HG03175 (cell line): Measurements from ENCODE around the gene REEP3.
"Not testable (repeated sequence)": the region's sequence is repeated elsewhere in the genome, so short reads cannot be mapped to it uniquely, and the experiment has no call there.

ENCODE experiments used
- ATAC-seq: cut with Tn5 transposase; IDR thresholded peaks from one replicate; pipeline ENCODE4 v1.9.1; 2021; ENCODE audit warnings: mild to moderate bottlenecking, moderate library complexity; ENCODE audit not compliant: unreplicated experiment

The REEP3 gene

DNA sequence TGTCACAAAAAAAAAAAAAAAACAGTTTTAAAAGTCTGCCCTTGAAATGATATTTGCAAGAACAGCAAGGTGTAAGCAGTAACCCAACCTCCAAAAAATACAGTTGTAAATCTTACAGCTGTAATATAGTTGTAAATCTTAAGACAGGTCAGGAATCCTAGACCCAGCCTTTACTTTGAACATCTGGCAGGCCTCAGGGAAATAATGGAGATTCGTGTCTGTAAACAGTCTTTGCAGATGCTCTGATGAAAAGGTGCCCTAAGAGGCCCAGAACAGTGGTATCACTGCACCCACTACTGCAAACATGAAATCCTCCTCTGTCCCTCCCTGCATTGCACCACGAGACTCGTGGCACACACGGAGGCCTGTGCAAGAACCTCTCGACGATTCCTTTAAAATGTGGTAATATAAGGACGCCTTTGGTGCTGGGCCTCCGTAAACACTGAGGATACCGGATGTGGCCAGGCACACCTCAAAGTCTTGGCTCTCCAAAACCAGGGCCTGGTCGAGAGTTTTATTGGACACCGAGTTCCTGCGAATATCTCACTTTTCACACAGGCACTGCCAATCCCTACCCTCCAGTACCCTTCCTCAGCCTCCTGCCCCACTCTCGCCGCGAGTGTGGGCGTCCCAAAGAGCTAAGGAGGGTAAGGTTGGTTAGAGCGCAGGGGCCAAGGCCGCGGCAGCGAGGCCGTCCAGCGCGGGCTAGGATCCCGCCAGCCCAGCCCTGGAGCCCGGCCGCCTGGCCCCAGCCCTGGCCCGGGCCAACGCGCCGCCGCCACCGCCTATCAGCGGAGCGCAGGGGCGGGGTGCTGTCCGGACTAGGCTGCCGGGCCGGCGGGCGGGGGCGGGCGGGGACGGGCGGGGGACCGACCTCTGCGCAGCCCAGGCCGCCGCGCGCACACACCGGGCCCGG is at the start of gene REEP3:
Gene REEP3, plus strand, starts transcription at position 902 of the 916 bp plus-strand sequence. CDS start 145 bp downstream, outside the sequence.
- ATAC-seq = peak; percentile 74

DNA sequence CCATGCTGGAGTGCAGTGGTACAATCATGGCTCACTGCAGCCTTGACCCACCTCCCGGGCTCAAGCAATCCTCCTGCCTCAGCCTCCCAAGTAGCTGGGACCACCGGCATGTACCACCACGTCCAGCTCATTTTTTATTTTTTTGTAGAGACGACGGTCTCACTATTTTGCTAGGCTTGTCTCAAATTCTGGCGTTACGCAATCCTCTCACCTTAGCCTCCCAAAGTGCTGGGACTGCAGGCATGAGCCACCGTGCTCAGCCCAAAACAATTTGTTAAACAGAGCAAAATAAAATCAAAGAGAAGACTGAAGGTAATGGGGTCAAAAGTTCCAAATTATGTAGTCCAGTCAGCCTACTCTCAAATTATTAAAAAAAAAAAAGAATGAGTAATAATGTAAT is 46.7 kb upstream of the REEP3 start:
- no peak for ATAC-seq

- no peak for ATAC-seq
Measured at GRCh38 chr10:63477927-63478326, 43.3 kb upstream of the REEP3 start.

DNA sequence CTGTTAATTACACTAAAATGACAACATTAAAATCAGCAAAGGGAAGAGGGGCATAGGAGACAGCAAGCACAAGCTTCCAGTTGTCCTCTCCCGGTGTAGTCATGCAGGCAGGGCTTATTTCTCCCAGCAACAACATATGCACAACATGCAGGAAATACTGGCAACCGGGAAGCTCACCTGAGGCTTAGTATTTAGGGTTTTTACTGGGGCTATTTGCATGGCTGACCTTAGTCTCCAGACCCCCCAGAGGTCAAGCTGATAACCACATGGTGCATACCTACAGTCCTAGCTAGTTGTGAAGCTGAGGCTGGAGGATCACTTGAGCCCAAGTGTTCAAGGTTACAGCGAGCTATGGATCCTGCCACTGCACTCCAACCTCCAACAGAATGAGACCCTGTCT is 42.6 kb upstream of the REEP3 start:
- no peak for ATAC-seq

DNA sequence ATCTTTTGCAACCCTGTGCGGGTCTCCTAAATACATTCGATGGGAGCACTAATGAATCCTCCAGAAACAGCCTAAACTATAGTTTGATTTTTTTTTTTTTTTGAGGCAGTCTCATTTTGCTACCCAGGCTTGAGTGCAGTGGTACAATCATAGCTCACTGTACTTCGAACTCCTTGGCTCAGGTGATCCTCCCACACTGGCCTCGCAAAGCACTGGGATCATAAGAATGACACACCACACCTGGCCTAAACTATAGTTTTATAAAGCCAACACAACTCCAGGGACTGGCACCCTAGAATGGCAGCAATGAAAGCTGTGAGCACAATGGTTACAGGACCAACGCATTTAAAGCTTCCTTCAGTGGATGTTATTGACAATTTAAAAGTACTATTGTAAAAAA is 41.0 kb upstream of the REEP3 start:
- ATAC-seq = no peak

DNA sequence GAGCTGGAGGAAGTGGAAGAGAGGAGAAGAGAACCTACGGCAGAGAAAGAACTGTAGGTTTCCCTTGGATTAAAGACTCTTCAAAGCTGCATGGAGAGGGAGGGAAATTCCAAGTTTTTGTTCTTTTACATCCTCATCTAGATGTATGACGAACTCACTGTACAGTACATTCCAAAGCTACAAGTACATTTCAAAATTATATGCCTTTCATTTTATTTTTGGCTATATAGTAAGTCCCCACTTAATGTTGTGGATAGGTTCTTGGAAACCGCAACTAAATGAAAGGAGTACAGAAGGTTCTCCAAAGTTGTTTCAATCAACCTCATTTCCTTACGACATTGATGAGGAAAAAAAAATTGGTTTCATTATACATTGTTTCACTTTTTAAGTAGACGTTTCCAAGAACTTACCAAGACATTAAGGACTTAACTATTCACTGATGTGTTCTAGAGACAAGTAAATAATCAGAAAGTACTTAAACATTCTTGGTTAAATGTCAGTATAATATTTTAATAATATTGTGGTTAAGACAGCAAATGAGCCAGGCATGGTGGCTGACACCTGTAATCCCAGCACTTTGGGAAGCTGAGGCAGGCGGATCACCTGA is 39.3 kb upstream of the REEP3 start:
- no peak for ATAC-seq

- ATAC-seq = no peak
Measured at GRCh38 chr10:63483983-63484382, 37.2 kb upstream of the REEP3 start.

GRCh38 chr10:63487990-63488389 is 33.2 kb upstream of the REEP3 start:
- no peak for ATAC-seq

- ATAC-seq = no peak
Measured at GRCh38 chr10:63489838-63490237, 31.4 kb upstream of the REEP3 start.

DNA sequence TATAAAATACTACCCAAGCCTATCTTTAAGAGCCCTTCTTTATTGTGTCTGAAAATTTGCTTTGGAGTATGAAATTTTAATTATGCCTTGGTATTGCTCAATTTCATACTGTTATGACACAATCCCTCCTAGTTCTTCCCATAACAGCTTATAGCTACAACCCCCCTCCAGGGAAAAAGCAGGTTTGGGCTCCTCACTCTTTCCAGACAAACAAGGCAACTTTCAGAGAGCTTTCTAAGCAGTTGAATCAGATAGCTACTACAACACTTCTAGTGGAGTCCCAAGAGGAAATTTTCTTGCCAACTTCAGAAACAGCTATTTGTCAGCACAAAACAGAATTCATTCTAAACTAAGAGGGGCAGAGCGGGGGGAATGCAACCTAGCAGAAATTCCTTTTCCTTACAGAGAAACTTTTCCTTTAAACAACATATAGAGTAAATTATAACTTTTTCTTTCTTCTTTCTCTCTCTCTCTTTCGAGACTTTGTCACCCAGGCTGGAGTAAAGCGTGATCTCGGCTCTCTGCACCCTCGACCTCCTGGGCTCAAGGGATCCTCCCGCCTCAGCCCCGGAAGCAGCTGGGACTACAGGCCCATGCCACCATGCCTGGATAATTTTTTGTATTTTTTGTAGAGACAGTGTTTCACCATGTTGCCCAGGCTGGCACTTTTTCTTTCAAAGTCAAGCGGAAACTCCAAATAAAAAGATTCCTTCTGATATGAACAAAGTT is 29.4 kb upstream of the REEP3 start:
- ATAC-seq = no peak

GRCh38 chr10:63492317-63492690 is 28.9 kb upstream of the REEP3 start:
- not testable (repeated sequence) for ATAC-seq

GRCh38 chr10:63493004-63493403 is 28.2 kb upstream of the REEP3 start:
- no peak for ATAC-seq

DNA sequence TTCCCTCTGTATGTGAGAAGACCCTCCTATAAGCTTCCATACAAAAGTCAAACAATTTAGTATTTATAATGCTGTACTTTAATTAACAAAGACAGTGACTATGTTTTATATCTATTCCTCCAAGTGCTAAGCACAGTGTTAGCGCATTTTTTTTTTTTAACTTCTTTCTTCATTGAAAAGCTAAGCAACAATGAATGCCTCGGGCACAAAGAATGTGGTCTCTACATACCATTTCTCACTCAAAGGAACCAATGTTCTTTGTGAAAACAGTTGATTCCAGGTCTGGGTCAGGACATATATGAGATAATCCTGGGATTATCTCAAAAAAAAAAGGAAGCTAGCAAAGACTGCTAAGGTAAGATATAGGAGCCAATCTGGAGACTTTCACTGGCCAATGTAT is 26.2 kb upstream of the REEP3 start:
- ATAC-seq = no peak

DNA sequence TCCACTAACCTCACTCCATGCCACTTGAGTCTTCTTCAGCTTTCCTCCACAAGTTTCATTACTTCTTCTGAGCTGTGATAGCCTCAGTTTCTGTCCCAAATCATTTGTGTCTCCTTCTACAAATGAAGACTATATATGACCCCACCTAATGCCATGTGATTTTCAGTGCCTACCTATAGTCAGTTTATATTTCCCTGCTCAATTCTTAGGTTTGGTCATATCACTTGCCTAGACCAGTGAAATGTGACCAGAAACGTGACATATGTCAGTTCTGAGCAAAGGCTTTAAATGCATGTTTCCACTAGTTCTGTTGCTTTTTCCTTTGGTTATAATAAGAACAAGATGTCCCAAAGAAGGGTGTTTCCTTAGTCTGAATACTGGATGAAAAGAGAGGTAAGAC is 24.6 kb upstream of the REEP3 start:
- ATAC-seq = no peak

- ATAC-seq = no peak
Measured at GRCh38 chr10:63497321-63497720, 23.9 kb upstream of the REEP3 start.

GRCh38 chr10:63498665-63499064 is 22.5 kb upstream of the REEP3 start:
- ATAC-seq = no peak

DNA sequence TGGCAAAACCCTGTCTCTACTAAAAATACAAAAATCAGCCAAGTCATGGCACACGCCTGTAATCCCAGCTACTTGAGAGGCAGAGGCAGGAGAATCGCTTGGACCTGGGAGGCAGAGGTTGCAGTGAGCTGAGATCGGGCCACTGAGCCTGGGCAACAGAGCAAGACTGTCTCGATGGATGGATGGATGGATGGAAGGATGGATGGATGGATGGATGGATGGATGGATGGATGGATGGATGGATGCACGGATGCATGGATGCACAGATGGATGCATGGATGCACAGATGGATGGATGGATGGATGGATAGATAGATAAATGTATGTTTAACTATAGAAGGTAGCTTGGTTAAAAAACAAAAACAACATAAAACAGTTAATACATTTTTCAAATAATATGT is 20.6 kb upstream of the REEP3 start:
- not testable (repeated sequence) for ATAC-seq

DNA sequence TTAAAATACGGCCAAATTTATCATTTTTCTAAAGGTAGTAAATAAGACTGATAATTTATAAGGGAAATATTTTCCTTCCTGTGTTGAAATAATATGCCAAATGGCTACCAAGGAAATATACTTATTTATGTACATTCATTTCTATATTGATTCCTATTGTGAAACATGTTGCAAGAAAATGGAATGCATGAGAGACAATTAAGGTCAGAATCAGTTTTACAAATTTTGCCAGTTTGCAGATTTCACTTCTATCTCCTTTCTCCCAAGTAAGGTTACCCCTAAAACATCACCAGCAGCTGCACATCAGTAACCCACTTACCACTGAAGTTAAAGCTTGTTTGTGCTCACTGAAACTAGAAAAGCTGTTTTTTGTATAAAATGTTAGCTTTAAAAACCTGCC is 19.2 kb upstream of the REEP3 start:
- ATAC-seq = no peak

GRCh38 chr10:63502832-63503231 is 18.4 kb upstream of the REEP3 start:
- no peak for ATAC-seq

GRCh38 chr10:63503395-63503794 is 17.8 kb upstream of the REEP3 start:
- ATAC-seq = no peak

- ATAC-seq = no peak
Measured at GRCh38 chr10:63504145-63504881, 16.9 kb upstream of the REEP3 start.
